Activated T-helper 1 cell treated with anti-CD3 and anti-CD28 coated beads, Interleukin-12 subunit alpha, Interleukin-12 subunit beta, Interleukin-2, Interleukin-4 antibody, amounts not matched to agents 30 ng/mL and 10 ng/mL and 1 ng/mL, durations not matched to agents 14 hours and 24 hours and 36 hours (primary cell): ENCODE data around the gene RASAL3. TPM values are rescaled to one million over a fixed set of nuclear protein-coding genes. Genes with fewer than 3 reads are reported as not detected.
"Not testable (repeated sequence)": the region's sequence is repeated elsewhere in the genome, so short reads cannot be mapped to it uniquely, and the experiment has no call there.

Experiments
- DNase-seq: peaks from one replicate; pipeline ENCODE4 v3.0.0; 2021; ENCODE audit warnings: low spot score
- H3K27ac Mint-ChIP-seq: one replicate; pipeline ENCODE4 v1.8.0; 2021; ENCODE audit warnings: mild to moderate bottlenecking, mixed read lengths
- H3K27me3 Mint-ChIP-seq: one replicate; pipeline ENCODE4 v1.8.0; 2022; ENCODE audit warnings: mild to moderate bottlenecking, moderate library complexity, mixed read lengths; ENCODE audit not compliant: insufficient read depth
- H3K36me3 Mint-ChIP-seq: one replicate; pipeline ENCODE4 v1.8.0; 2021; ENCODE audit warnings: low read depth, mixed read lengths
- H3K4me1 Mint-ChIP-seq: one replicate; pipeline ENCODE4 v1.8.0; 2021; ENCODE audit warnings: low read depth, mixed read lengths
- H3K4me3 Mint-ChIP-seq: one replicate; pipeline ENCODE4 v1.8.0; 2021; ENCODE audit warnings: mild to moderate bottlenecking, moderate library complexity, mixed read lengths
- H3K9me3 Mint-ChIP-seq: one replicate; pipeline ENCODE4 v1.8.0; 2021; ENCODE audit warnings: mixed read lengths
- intact Hi-C: fragments of 100-400 bp; cut with micrococcal nuclease; formaldehyde crosslinking; loops from one replicate; pipeline ENCODE4 v1.15.1; 2024
- total RNA-seq: library from RNA; stranded (reverse); gene quantifications from 2 replicates; pipeline ENCODE4 v1.2.3, GENCODE V29; 2022

RASAL3 gene
- total RNA-seq, 1 donor from 2014 or later = 130 TPM

GRCh38 chr19:15424692-15425272, 39.6 kb downstream of the RASAL3 start:
- no peak for DNase-seq
- H3K4me3 Mint-ChIP-seq = no peak overlapping the region
- H3K27ac Mint-ChIP-seq = no peak overlapping the region
- no peaks in the 10 kb centered on the region for H3K9me3 Mint-ChIP-seq
- H3K27me3 Mint-ChIP-seq = no peaks in the 10 kb centered on the region
- intact Hi-C loops = no loop called here
- peaks cover 44% of the 10 kb centered on the region for H3K36me3 Mint-ChIP-seq
- peaks cover 8% of the 10 kb centered on the region for H3K4me1 Mint-ChIP-seq

- Mint-ChIP-seq H3K27me3 (no peaks in the 10 kb centered on the region), H3K4me1 (peaks cover 8% of the 10 kb centered on the region), H3K9me3 (no peaks in the 10 kb centered on the region), H3K4me3 (no peak overlapping the region), H3K27ac (no peak overlapping the region), H3K36me3 (peaks cover 45% of the 10 kb centered on the region)
- no peak for DNase-seq
- intact Hi-C loops = no loop called here
Observed at GRCh38 chr19:15424121-15424520, 40.2 kb downstream of the RASAL3 start.

GRCh38 chr19:15423130-15423529, 41.2 kb downstream of the RASAL3 start:
- Mint-ChIP-seq H3K27ac (no peak overlapping the region), H3K9me3 (no peaks in the 10 kb centered on the region), H3K4me1 (peaks cover 8% of the 10 kb centered on the region), H3K36me3 (peaks cover 44% of the 10 kb centered on the region), H3K27me3 (no peaks in the 10 kb centered on the region), H3K4me3 (no peak overlapping the region)
- DNase-seq = no peak
- intact Hi-C loops = no loop called here

- H3K4me3 Mint-ChIP-seq = no peak overlapping the region
- DNase-seq = no peak
- no peaks in the 10 kb centered on the region for H3K9me3 Mint-ChIP-seq
- H3K27ac Mint-ChIP-seq = no peak overlapping the region
- intact Hi-C loops = no loop called here
- peaks cover 42% of the 10 kb centered on the region for H3K36me3 Mint-ChIP-seq
- H3K4me1 Mint-ChIP-seq = peaks cover 8% of the 10 kb centered on the region
- H3K27me3 Mint-ChIP-seq = no peaks in the 10 kb centered on the region
Observed at GRCh38 chr19:15422296-15423075, 41.9 kb downstream of the RASAL3 start.

GRCh38 chr19:15421721-15422260, 42.6 kb downstream of the RASAL3 start:
- Mint-ChIP-seq H3K27me3 (no peaks in the 10 kb centered on the region), H3K36me3 (peaks cover 36% of the 10 kb centered on the region), H3K27ac (no peak overlapping the region), H3K9me3 (no peaks in the 10 kb centered on the region), H3K4me3 (no peak overlapping the region), H3K4me1 (peaks cover 13% of the 10 kb centered on the region)
- DNase-seq = no peak
- intact Hi-C loops = no loop called here

- intact Hi-C loops = no loop called here
- H3K4me3 Mint-ChIP-seq = no peak overlapping the region
- H3K27ac Mint-ChIP-seq = no peak overlapping the region
- peaks cover 33% of the 10 kb centered on the region for H3K36me3 Mint-ChIP-seq
- no peaks in the 10 kb centered on the region for H3K27me3 Mint-ChIP-seq
- peaks cover 14% of the 10 kb centered on the region for H3K4me1 Mint-ChIP-seq
- H3K9me3 Mint-ChIP-seq = no peaks in the 10 kb centered on the region
- DNase-seq = no peak
Observed at GRCh38 chr19:15421136-15421695, 43.1 kb downstream of the RASAL3 start.

- Mint-ChIP-seq H3K9me3 (no peaks in the 10 kb centered on the region), H3K36me3 (peaks cover 33% of the 10 kb centered on the region), H3K4me1 (peaks cover 17% of the 10 kb centered on the region), H3K4me3 (peak overlapping the region; percentile 98), H3K27me3 (no peaks in the 10 kb centered on the region), H3K27ac (no peak overlapping the region)
- no peak for DNase-seq
- intact Hi-C loops = loop anchor here (1.0 to 5.0 kb wide), 11 partner anchors 13 to 847 kb away; partner anchors contain the start of genes AKAP8 and NDUFB7
Observed at GRCh38 chr19:15419413-15420025, 44.8 kb downstream of the RASAL3 start.

- peaks cover 18% of the 10 kb centered on the region for H3K4me1 Mint-ChIP-seq
- peaks cover 30% of the 10 kb centered on the region for H3K36me3 Mint-ChIP-seq
- DNase-seq = peak; percentile 98
- H3K27me3 Mint-ChIP-seq = no peaks in the 10 kb centered on the region
- no peaks in the 10 kb centered on the region for H3K9me3 Mint-ChIP-seq
- peak within 1 kb of the TSS; percentile 98 for H3K4me3 Mint-ChIP-seq
- intact Hi-C loops = loop anchor here (1.0 to 5.0 kb wide), 11 partner anchors 14 to 846 kb away; partner anchors contain the start of genes AKAP8 and NDUFB7
- peak within 1 kb of the TSS; percentile 89 for H3K27ac Mint-ChIP-seq
Observed at GRCh38 chr19:15418579-15419412, 45.5 kb downstream of the RASAL3 start, which contains the start of gene AKAP8L. Gene AKAP8L, minus strand, starts transcription at chr19:15418988. Its CDS starts 65 bp downstream, at chr19:15418923.

GRCh38 chr19:15418231-15418578, 46.1 kb downstream of the RASAL3 start:
- Mint-ChIP-seq H3K9me3 (no peaks in the 10 kb centered on the region), H3K27ac (peak overlapping the region; percentile 58), H3K4me1 (peaks cover 21% of the 10 kb centered on the region), H3K4me3 (peak overlapping the region; percentile 98), H3K27me3 (no peaks in the 10 kb centered on the region), H3K36me3 (peaks cover 26% of the 10 kb centered on the region)
- intact Hi-C loops = loop anchor here (5.0 kb wide), 1 partner anchor 846 kb away; the partner anchor contains the start of gene NDUFB7
- DNase-seq = no peak

GRCh38 chr19:15417699-15418098, 46.6 kb downstream of the RASAL3 start:
- H3K36me3 Mint-ChIP-seq = peaks cover 21% of the 10 kb centered on the region
- DNase-seq = no peak
- intact Hi-C loops = loop anchor here (5.0 kb wide), 1 partner anchor 845 kb away; the partner anchor contains the start of gene NDUFB7
- H3K4me3 Mint-ChIP-seq = peak overlapping the region; percentile 98
- H3K4me1 Mint-ChIP-seq = peaks cover 26% of the 10 kb centered on the region
- no peaks in the 10 kb centered on the region for H3K27me3 Mint-ChIP-seq
- no peaks in the 10 kb centered on the region for H3K9me3 Mint-ChIP-seq
- H3K27ac Mint-ChIP-seq = peak overlapping the region; percentile 2

- no peak for DNase-seq
- H3K4me1 Mint-ChIP-seq = peaks cover 32% of the 10 kb centered on the region
- no peaks in the 10 kb centered on the region for H3K9me3 Mint-ChIP-seq
- H3K27ac Mint-ChIP-seq = no peak overlapping the region
- H3K36me3 Mint-ChIP-seq = peaks cover 17% of the 10 kb centered on the region
- H3K4me3 Mint-ChIP-seq = no peak overlapping the region
- intact Hi-C loops = no loop called here
- no peaks in the 10 kb centered on the region for H3K27me3 Mint-ChIP-seq
Observed at GRCh38 chr19:15412832-15413231, 51.5 kb downstream of the RASAL3 start.

- H3K27me3 Mint-ChIP-seq, intact Hi-C loops, H3K27ac Mint-ChIP-seq, H3K4me3 Mint-ChIP-seq, DNase-seq, H3K9me3 Mint-ChIP-seq: not testable (repeated sequence)
- Mint-ChIP-seq H3K36me3 (peaks cover 16% of the 10 kb centered on the region), H3K4me1 (peaks cover 25% of the 10 kb centered on the region)
Observed at GRCh38 chr19:15411351-15411750, 53.0 kb downstream of the RASAL3 start.
